Activated gamma-delta T cell treated with anti-CD3 and anti-CD28 coated beads, Interleukin-2, amount 50 U/mL, for 16 hours (primary cell): ENCODE results near the gene PIP4K2B.

Experiments
- DNase-seq: peaks from one replicate; pipeline ENCODE4 v3.0.0-alpha.2; 2020; ENCODE audit warnings: low read depth

PIP4K2B gene

GRCh38 chr17:38743556-38744171 is 55.7 kb downstream of the PIP4K2B start:
- DNase-seq = no peak

DNA sequence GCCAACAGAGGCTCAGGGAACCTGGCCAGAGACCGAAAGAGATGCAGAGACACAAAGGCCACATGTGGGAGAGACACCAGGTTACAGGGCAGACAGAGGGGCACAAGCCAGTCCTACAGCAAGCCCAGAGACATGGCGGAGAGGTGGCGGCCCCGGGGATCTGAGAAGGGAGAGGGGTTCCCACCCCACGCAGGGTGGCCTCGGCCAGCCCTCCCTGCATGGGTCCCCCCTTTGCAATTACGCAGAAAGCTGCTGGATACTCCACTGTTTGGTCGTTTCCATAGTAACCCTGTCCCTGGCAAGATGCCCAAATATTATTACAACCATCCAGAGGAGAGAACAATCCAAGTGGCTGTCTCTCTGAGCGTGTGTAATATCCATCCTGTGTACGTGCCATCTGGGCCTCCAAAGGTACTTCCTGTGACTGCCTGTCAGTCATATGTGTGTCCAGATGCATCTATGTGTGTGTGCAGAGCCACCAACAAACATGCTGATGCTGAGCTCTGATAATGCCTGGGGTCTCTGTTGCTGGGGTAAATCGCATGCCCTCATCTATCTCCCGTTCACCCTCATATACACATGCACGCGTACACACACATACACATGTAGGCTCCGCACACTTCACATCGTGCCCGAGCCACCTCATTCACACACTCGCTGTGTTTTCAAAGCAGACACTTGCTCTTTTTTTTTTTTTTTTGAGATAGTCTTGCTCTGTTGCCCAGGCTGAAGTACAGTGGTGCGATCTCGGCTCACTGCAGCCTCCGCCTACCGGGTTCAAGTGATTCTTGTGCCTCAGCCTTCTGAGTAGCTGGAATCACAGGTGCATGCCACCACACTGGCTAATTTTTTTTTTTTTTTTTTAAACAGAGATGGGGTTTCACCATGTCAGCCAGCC is 56.7 kb downstream of the PIP4K2B start:
- no peak for DNase-seq

DNA sequence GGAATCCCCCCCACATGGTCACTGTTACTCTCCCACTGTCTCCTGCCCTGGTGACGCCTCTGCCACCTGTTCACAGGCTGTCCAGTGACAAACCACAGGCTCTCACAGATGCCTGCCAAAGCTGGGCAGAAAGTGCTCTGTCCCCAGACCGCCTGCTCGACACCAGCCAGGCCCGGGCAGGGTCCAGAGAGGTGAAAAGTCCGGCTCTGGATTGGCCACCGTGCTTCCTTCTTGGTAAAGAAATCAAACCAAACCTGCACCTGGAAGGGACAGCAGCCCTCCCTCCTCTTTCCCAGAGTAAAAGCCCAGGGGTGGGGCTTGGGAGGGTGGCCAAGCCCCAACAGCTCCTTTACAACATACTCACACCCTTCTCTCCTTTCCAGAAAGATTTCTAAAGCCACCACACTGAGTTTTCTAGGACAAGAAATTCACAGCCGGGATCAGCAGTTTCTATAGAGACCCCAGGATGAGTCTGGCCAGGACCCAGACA is 57.4 kb downstream of the PIP4K2B start:
- no peak for DNase-seq

GRCh38 chr17:38741461-38741860 is 57.9 kb downstream of the PIP4K2B start:
- no peak for DNase-seq

DNA sequence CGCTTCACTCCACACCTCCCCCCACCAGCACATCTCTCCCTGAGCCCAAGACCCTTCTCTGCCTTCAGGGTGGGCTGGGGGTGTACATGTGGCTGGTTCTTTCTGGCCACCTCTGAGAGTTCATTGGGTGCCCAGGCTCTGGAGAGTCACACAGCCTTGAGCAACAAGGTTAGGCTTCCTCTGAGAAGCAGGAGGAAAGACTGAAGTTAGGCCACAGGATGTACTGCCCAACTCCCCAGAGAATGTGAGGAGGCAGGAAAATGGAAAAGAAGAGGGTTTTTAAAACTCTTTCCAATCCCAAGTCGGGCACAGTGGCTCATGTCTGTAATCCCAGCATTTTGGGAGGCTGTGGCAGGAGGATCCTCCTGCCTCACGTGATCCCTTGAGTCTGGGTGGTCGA is 58.5 kb downstream of the PIP4K2B start:
- DNase-seq = no peak

- no peak for DNase-seq
These were observed 59.3 kb downstream of the PIP4K2B start for GRCh38 chr17:38740044-38740443.

GRCh38 chr17:38739305-38739704 is 60.1 kb downstream of the PIP4K2B start:
- DNase-seq = no peak

- DNase-seq = no peak
These were observed 60.7 kb downstream of the PIP4K2B start for GRCh38 chr17:38738686-38739085.

GRCh38 chr17:38738007-38738662 is 61.2 kb downstream of the PIP4K2B start:
- DNase-seq = no peak

DNA sequence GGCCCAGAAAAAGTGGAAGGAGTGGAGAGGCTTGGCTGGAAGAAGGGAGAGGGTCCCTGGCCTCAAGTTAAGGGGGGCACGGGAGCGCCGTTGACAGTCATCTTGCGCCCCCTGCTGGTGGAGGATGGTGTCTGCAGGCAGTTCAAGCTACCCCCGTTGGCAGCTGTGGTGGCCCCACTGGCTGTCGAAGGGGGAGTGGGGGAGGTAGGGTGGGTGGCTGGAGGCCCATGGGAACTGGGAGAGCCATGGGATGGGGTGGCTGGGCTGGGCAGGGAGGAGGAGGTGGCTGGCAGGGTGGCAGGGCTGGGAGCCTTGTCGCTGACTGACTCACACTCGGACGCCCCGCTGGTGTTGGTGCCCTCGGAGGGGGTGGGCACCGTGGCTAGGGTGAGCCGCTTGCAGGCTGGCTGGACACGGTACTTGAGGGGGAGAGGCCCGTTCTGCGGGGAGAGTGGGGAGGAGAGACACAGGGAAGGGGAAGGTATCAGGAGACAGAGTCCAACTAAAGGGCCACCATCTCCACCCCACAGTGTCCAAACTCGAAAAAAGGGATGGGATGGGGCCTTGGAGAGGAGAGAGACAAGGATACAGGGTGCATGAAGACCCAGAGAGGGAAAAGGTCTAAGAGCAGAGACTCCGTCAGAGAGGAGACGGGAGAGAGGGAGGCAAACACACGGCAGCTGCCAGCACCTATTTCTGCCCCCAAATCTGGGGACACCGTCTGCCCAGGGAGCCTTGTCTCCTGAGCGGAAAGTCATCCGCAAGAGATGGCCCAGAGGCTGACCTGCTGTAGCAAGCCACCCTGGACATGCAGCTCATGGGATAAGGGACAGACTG is 64.0 kb downstream of the PIP4K2B start:
- DNase-seq = peak; percentile 75

- DNase-seq = no peak
These were observed 65.1 kb downstream of the PIP4K2B start for GRCh38 chr17:38733982-38734973.

GRCh38 chr17:38733282-38733981 is 65.9 kb downstream of the PIP4K2B start:
- no peak for DNase-seq

GRCh38 chr17:38732376-38733281 is 66.7 kb downstream of the PIP4K2B start:
- no peak for DNase-seq

- DNase-seq = no peak
These were observed 67.6 kb downstream of the PIP4K2B start for GRCh38 chr17:38731526-38732294.

DNA sequence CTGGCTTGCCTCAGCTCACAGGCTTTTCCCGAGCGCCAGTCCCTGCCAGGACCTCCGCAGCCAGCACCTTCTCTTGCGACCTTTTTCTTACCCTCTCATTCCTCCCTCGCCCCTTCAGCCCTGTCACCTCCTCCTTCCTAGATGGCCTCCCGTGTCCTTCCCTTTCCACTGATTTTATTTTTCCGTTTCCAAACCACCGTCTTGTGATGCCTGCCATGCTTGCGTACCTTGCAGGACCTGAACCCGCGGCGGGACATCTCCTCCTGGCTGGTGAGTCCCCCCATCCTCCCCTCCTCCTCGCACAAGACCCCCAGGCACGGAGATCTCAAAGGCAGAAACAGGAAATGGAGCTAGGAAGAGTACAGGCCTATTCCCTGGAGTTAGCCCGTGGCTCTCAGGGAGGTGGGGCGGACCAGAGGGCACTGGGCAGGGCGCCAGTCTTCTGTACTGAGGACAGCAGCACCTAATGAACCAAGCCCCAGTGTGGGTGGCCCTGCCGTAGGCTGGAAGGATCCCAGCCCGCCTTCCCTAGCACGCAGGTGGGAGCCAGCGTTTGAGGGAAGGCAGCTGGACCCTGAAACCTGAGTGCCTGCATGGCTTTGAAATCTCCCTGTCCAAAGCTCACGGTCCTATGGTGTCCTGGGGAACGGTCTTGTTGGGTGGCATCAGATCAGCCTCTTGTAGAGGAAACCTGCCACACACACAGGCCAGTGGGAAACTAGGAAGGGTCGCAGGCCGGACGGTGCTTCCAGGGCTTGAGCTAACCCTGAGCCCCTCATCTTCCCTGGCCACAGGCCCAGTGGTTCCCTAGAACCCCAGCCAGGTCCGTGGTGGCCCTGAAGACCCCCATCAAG is 68.6 kb downstream of the PIP4K2B start:
- no peak for DNase-seq

- DNase-seq = peak; percentile 78
These were observed 69.3 kb downstream of the PIP4K2B start, which contains the start of gene CISD3 for GRCh38 chr17:38729886-38730525. CISD3 (plus strand) TSS chr17:38730341; CDS start chr17:38730359, 18 bp downstream.
